Adrenal gland (tissue), 12 donors: ENCODE data around the gene KLHL21. TPM values are rescaled to one million over a fixed set of nuclear protein-coding genes. Genes with fewer than 3 reads are reported as not detected.
A peak's percentile ranks its signal among the peaks of the same experiment; 100 is the strongest.
"Not testable (repeated sequence)": the region's sequence is repeated elsewhere in the genome, so short reads cannot be mapped to it uniquely, and the experiment has no call there.

Experiments used
- DNase-seq, 7 donors: peaks; one replicate each; pipeline ENCODE4 v3.0.0-alpha.2; 2019 to 2020
- H3K27ac ChIP-seq, 5 donors: fragments of 200-600 bp; sonication (generic) in 4 of 5; 1 replicate in 3 of 5; 2 replicates in 2 of 5; pipeline versions ENCODE4 v1.5.1 to v1.8.0; 2016 to 2020; ENCODE audit warnings: mild to moderate bottlenecking in 1 of 5
- H3K27me3 ChIP-seq: fragments of 200-600 bp; 2 replicates; pipeline ENCODE4 v1.8.0; 2021
- H3K36me3 ChIP-seq, 2 donors: fragments of 200-600 bp; replicated peaks in 1 of 2; 1 replicate in 1 of 2; 2 replicates in 1 of 2; pipeline versions ENCODE4 v1.5.1 to v1.8.0; 2018 to 2022
- H3K4me1 ChIP-seq, 2 donors: fragments of 200-600 bp; replicated peaks in 1 of 2; 1 replicate in 1 of 2; 2 replicates in 1 of 2; pipeline versions ENCODE4 v1.5.1 to v1.8.0; 2018 to 2021
- H3K4me3 ChIP-seq, 4 donors: fragments of 200-600 bp; sonication (generic) in 3 of 4; one replicate each; pipeline ENCODE4 v1.5.1; 2016 to 2018
- H3K9me3 ChIP-seq, 3 donors: fragments of 200-600 bp; sonication (generic) in 1 of 3; replicated peaks in 1 of 3; 1 replicate in 2 of 3; 2 replicates in 1 of 3; pipeline versions ENCODE4 v1.5.1 to v1.8.0; 2016 to 2021
- POLR2A ChIP-seq, 2 donors: fragments of 450-650 bp; IDR thresholded peaks; one replicate each; pipeline ENCODE4 v1.6.1; 2017; ENCODE audit warnings: antibody characterized with exemption in 2 of 2, mild to moderate bottlenecking in 2 of 2, moderate library complexity in 1 of 2
- WGBS, 4 donors: extraction: QIAGEN DNeasy Blood & Tissue Kit in 2 of 4; methylation state at CpG; one replicate each; pipeline versions ENCODE4 v1.1.5 to v1.1.7; 2013 to 2017; 5-methylcytosine and 5-hydroxymethylcytosine counted together
- intact Hi-C, 2 donors: fragments of 100-400 bp; cut with DNase I; formaldehyde crosslinking; loops; one replicate each; pipeline versions ENCODE4 v1.14.1 to v1.15.0; 2022 to 2023
- polyA plus RNA-seq, 3 donors: library from polyadenylated mRNA; stranded (reverse); fragments of 200-250 nt in 2 of 3; fragments of 350-450 nt in 1 of 3; fragmentation: Illumina TruSeq in 1 of 3; extraction: RNeasy Lipid Tissue Mini Kit (QIAGEN cat#74804) in 1 of 3; gene quantifications; one replicate each; pipeline ENCODE4 v1.2.3, GENCODE V29; 2013 to 2014
- total RNA-seq, 9 donors: library from RNA; depleted of rRNA in 4 of 9; stranded (reverse); fragments of >200 nt in 4 of 9; fragments of 120-200 nt in 1 of 9; fragmentation: NEBNext Ultra II Directional in 1 of 9; extraction: Animal tissue kit (Norgen Biotek cat#: 25700) in 1 of 9; gene quantifications; one replicate each; pipeline versions ENCODE4 v1.1.0 to v1.2.4, GENCODE V29; 2013 to 2023
- TF ChIP-seq, protein P1 (sequence below), 6 experiments: fragments of 450-650 bp in 4 of 6; fragments of 200-600 bp in 2 of 6; sonication (generic) in 1 of 6; IDR thresholded peaks; 1 replicate in 5 of 6; 2 replicates in 1 of 6; pipeline versions ENCODE4 v1.5.1 to v1.8.0; 2016 to 2021; ENCODE audit warnings: antibody characterized with exemption in 6 of 6, mild to moderate bottlenecking in 2 of 6, moderate library complexity in 1 of 6
- donor health status: healthy with polysubstance abuse.
- donor health status: Bipolar disorder and iron deficiency.
- donor health status: DM: yes; HTN: yes; CAD: no.
- donor health status: DM: no; HTN: no; CAD: no.
- donor health status: DM: no; HTN: no; CAD: no.
- donor health status: DM: yes; HTN: yes; CAD: no.

The KLHL21 gene
- total and polyA plus RNA-seq, 12 donors = 11.7 to 108 (median 35.9) TPM

DNA sequence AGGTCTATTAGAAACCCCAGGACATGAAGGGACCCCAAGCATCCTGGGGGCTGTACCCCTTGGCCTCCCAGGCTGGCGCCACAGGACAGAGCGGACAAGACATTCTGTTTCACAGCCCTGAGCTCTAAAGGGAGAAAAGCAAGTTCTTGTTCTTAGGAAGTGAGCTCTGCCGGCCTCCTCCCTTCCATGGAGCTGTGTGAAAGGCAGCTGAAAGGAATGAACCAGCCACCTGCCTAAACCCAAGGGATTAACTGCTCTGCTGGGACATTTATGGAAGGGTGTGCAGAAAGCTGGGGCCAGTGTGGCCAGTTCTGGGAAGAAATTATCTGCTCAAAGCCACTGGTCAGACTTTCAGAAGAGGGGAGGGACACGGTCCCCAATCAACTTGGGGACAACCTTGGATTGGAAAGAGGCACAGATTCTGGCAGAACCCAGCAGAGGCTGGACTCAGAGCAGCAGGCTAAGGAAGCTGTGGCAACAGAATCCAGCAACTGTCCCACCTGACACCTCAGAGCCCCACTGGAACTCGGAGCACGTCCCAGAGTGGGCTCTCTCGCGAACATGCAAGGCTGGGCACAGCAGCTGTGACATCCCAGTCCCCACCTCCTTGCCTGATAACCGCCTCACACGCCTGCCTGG, 2.1 kb downstream of the KLHL21 start:
- Histone ChIP-seq H3K9me3 (no peaks in the 10 kb centered on the region), H3K4me1 (peaks cover 43 to 59% of the 10 kb centered on the region in 2 donors), H3K27me3 (no peaks in the 10 kb centered on the region), H3K27ac (peak overlapping the region; percentile 55 to 99 (median 98)), H3K36me3 (peaks cover 0 to 40% of the 10 kb centered on the region in 2 donors), H3K4me3 (peak overlapping the region in 3 of 4 donors; percentile 14 to 71 (median 58))
- intact Hi-C loops = no loop called here
- 14 to 20% (median 15%) methylated on average over 8 to 10 of the region's 10 CpGs for WGBS, 4 donors
- DNase-seq = peak in 2 of 7 donors; percentile 35 to 59
- peak in 1 of 2 donors; percentile 21 for TF ChIP-seq POLR2A (IDR thresholded peaks at IDR 0.05)
- TF ChIP-seq, protein P1, sequence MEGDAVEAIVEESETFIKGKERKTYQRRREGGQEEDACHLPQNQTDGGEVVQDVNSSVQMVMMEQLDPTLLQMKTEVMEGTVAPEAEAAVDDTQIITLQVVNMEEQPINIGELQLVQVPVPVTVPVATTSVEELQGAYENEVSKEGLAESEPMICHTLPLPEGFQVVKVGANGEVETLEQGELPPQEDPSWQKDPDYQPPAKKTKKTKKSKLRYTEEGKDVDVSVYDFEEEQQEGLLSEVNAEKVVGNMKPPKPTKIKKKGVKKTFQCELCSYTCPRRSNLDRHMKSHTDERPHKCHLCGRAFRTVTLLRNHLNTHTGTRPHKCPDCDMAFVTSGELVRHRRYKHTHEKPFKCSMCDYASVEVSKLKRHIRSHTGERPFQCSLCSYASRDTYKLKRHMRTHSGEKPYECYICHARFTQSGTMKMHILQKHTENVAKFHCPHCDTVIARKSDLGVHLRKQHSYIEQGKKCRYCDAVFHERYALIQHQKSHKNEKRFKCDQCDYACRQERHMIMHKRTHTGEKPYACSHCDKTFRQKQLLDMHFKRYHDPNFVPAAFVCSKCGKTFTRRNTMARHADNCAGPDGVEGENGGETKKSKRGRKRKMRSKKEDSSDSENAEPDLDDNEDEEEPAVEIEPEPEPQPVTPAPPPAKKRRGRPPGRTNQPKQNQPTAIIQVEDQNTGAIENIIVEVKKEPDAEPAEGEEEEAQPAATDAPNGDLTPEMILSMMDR (IDR thresholded peaks at IDR 0.05) = no peak

DNA sequence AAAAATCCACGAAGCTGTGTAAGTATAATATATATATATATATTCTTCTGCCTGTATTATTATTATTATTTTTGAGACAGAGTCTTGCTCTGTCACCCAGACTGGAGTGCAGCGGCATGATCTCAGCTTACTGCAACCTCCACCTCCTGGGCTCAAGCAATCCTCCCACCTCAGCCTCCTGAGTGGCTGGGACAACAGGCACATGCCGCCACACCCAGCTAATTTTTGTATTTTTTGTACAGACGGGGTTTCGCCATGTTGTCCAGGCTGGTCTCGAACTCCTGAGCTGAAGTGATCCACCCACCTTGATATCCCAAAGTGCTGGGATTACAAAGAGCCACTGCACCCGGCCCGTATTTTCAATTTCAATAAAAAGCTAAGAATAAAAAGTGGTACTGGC, 2.7 kb downstream of the KLHL21 start:
- H3K27me3 ChIP-seq, DNase-seq, H3K9me3 ChIP-seq, intact Hi-C loops: not testable (repeated sequence)
- Histone ChIP-seq H3K4me1 (peaks cover 43 to 58% of the 10 kb centered on the region in 2 donors), H3K27ac (peak overlapping the region in 4 of 5 donors; percentile 98 to 99 (median 98)), H3K4me3 (peak overlapping the region in 2 of 4 donors; percentile 58 to 71), H3K36me3 (peaks cover 0 to 46% of the 10 kb centered on the region in 2 donors)
- whole genome bisulfite sequencing, 4 donors = 50 to 60% (median 56%) methylated on average over 8 of the region's 8 CpGs

DNA sequence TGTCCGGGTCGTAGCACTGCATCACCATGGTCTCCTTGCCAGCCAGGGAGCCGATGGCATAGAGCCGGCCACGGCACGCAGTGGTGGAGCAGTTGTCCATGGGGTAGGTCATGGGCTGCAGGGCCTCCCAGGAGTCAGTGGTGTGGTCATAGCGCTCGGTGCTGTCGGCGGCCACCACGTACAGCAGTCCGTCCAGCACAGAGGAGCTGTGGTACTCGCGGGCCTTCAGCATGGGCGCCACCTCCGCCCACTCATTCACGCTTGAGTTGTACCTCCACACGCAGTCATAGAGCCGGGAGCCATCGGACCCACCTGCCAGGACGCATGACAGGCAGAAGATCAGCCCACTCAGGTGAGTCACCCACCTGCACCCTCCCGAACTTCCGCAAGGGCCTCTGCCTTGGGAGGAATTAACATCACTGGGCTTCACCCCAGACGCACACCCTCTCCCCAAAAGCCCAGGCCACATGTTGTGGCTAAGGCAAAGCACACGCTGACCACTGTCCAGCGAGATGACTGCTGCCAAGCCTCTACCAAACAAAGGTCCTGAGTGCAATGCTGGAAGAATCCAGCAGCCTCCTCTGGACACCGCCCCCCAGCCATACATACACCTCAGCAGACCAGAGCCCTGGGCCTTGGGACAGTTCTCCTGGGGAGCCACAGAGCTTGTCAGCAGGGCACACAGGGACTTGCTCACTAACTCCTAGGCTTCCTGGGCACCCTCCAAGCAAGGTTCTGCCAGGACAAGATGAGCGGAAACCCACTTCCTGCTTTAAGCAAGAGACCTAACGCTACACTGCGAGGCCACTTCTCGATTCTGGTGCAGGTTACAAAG, 3.3 kb downstream of the KLHL21 start:
- Histone ChIP-seq H3K27ac (peak overlapping the region in 2 of 5 donors; percentile 35 to 99), H3K36me3 (peaks cover 0 to 52% of the 10 kb centered on the region in 2 donors), H3K4me1 (peaks cover 43 to 52% of the 10 kb centered on the region in 2 donors), H3K4me3 (peak overlapping the region in 2 of 4 donors; percentile 7 to 71), H3K27me3 (no peaks in the 10 kb centered on the region), H3K9me3 (no peaks in the 10 kb centered on the region)
- peak in 4 of 7 donors; percentile 46 to 70 (median 56) for DNase-seq
- WGBS, 4 donors = 66 to 77% (median 75%) methylated on average over 12 to 31 of the region's 31 CpGs
- no peak for TF ChIP-seq POLR2A (IDR thresholded peaks at IDR 0.05)
- TF ChIP-seq, protein P1 (IDR thresholded peaks at IDR 0.05) = no peak
- intact Hi-C loops = no loop called here

DNA sequence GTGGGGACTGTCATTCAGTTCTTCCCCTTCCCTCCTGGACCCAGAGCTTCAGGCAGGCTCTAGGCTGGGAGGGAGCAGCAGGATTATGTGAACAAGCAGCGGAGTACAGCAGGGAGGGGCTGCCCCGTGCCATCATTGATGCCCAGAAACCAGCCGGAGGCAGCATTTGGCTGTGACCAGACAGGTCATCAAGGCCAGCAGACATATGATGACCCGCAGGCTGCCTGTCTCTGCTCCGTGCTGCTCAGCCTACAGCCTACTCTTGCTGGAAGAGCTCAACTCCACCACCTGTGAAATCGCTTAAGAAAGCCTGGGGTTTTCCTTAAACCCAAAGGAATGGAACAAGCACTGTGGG, 4.9 kb downstream of the KLHL21 start:
- 49 to 65% (median 59%) methylated on average over 5 to 6 of the region's 6 CpGs for WGBS, 4 donors
- peak in 3 of 7 donors; percentile 63 to 70 (median 66) for DNase-seq
- Histone ChIP-seq H3K4me1 (peaks cover 33 to 44% of the 10 kb centered on the region in 2 donors), H3K36me3 (peaks cover 0 to 68% of the 10 kb centered on the region in 2 donors), H3K27me3 (no peaks in the 10 kb centered on the region), H3K27ac (peak overlapping the region in 3 of 5 donors; percentile 4 to 26 (median 13)), H3K9me3 (no peaks in the 10 kb centered on the region), H3K4me3 (no peak overlapping the region)
- no peak for TF ChIP-seq POLR2A (IDR thresholded peaks at IDR 0.05)
- TF ChIP-seq, protein P1 (IDR thresholded peaks at IDR 0.05) = no peak
- intact Hi-C loops = no loop called here
